Testis (tissue), 2 donors: Measurements from ENCODE around the gene ERH.

Experiments
- CTCF ChIP-seq, 3 experiments: fragments of 450-650 bp in 2 of 3; fragments of 200-600 bp in 1 of 3; sonication (generic) in 1 of 3; IDR thresholded peaks; one replicate each; pipeline ENCODE4 v1.5.1; 2016 to 2019; ENCODE audit warnings: antibody characterized with exemption in 3 of 3, mild to moderate bottlenecking in 2 of 3, moderate library complexity in 1 of 3
- POLR2A ChIP-seq: fragments of 450-650 bp; IDR thresholded peaks from one replicate; pipeline ENCODE4 v1.6.1; 2017; ENCODE audit warnings: antibody characterized with exemption, mild to moderate bottlenecking, moderate library complexity

- no peak for TF ChIP-seq CTCF (IDR thresholded peaks at IDR 0.05)
- no peak for TF ChIP-seq POLR2A
Measured at GRCh38 chr14:69360438-69361108, 37.5 kb downstream of the ERH start.
